OCI-LY1 (cell line): ENCODE data around the gene DENND1A.
"Not testable (repeated sequence)": the region's sequence is repeated elsewhere in the genome, so short reads cannot be mapped to it uniquely, and the experiment has no call there.

Source experiments
- H2AFZ ChIP-seq: fragments of 200-600 bp; sonication (generic), shearing (Covaris generic); 2 replicates; pipeline ENCODE4 v1.6.0; 2014; ENCODE audit warnings: antibody characterized with exemption, mild to moderate bottlenecking, low read length
- H3F3A ChIP-seq: fragments of 200-600 bp; sonication (generic), shearing (Covaris generic); 2 replicates; pipeline ENCODE4 v1.6.0; 2014; ENCODE audit warnings: mild to moderate bottlenecking, antibody characterized with exemption, low read length, moderate library complexity; ENCODE audit not compliant: insufficient read depth
- H3K27ac ChIP-seq: fragments of 200-600 bp; sonication (generic); 2 replicates; pipeline ENCODE4 v1.5.1; 2014; ENCODE audit warnings: low read length, mixed run types, mild to moderate bottlenecking, low read depth; ENCODE audit not compliant: poor library complexity, severe bottlenecking
- H3K27me3 ChIP-seq: fragments of 200-600 bp; sonication (generic); 2 replicates; pipeline ENCODE4 v1.6.0; 2014; ENCODE audit warnings: antibody characterized with exemption, mild to moderate bottlenecking, low read length, moderate library complexity; ENCODE audit not compliant: insufficient read depth
- H3K36me3 ChIP-seq: fragments of 200-600 bp; sonication (generic); 2 replicates; pipeline ENCODE4 v1.6.1; 2014; ENCODE audit warnings: mild to moderate bottlenecking, antibody characterized with exemption, low read length, moderate library complexity, mixed read lengths; ENCODE audit not compliant: insufficient read depth
- H3K4me1 ChIP-seq: fragments of 200-600 bp; sonication (generic); 2 replicates; pipeline ENCODE4 v1.5.1; 2014; ENCODE audit warnings: mild to moderate bottlenecking, low read length, moderate library complexity; ENCODE audit not compliant: insufficient read depth, severe bottlenecking
- H3K4me2 ChIP-seq: fragments of 200-600 bp; sonication (generic), shearing (Covaris generic); 2 replicates; pipeline ENCODE4 v1.6.1; 2014; ENCODE audit warnings: low read length
- H3K4me3 ChIP-seq: fragments of 200-600 bp; sonication (generic); 2 replicates; pipeline ENCODE4 v1.5.1; 2014; ENCODE audit warnings: low read length, low read depth, mild to moderate bottlenecking, mixed read lengths; ENCODE audit not compliant: poor library complexity, severe bottlenecking
- H3K79me2 ChIP-seq: fragments of 200-600 bp; shearing (Covaris generic); 2 replicates; pipeline ENCODE4 v1.6.1; 2016; ENCODE audit warnings: mixed run types, low read length, mixed read lengths; ENCODE audit not compliant: insufficient read depth
- H3K9ac ChIP-seq: fragments of 200-600 bp; sonication (generic), shearing (Covaris generic); 2 replicates; pipeline ENCODE4 v1.6.1; 2014; ENCODE audit warnings: mild to moderate bottlenecking, low read length, mixed read lengths
- H3K9me2 ChIP-seq: fragments of 200-600 bp; sonication (generic), shearing (Covaris generic); 2 replicates; pipeline ENCODE4 v1.6.1; 2014; ENCODE audit warnings: low read depth, mild to moderate bottlenecking, low read length, mixed read lengths
- H3K9me3 ChIP-seq: fragments of 200-600 bp; shearing (Covaris generic); 2 replicates; pipeline ENCODE4 v1.6.1; 2014; ENCODE audit warnings: low read length, mixed read lengths
- H4K20me1 ChIP-seq: fragments of 200-600 bp; sonication (generic), shearing (Covaris generic); 2 replicates; pipeline ENCODE4 v1.6.0; 2016; ENCODE audit warnings: mild to moderate bottlenecking, low read length; ENCODE audit not compliant: insufficient read depth
- EZH2 ChIP-seq: fragments of 200-600 bp; sonication (generic), shearing (Covaris generic); IDR thresholded peaks from 2 replicates; pipeline ENCODE4 v1.8.0; 2017; ENCODE audit warnings: borderline replicate concordance, mixed run types, mild to moderate bottlenecking, antibody characterized with exemption, low read length, moderate library complexity, mixed read lengths
- TF ChIP-seq, protein P1 (sequence below): fragments of 200-600 bp; sonication (generic), shearing (Covaris generic); IDR thresholded peaks from 2 replicates; pipeline ENCODE4 v1.5.1; 2017; ENCODE audit warnings: mild to moderate bottlenecking, antibody characterized with exemption, low read length, moderate library complexity, mixed read lengths

The DENND1A gene

DNA sequence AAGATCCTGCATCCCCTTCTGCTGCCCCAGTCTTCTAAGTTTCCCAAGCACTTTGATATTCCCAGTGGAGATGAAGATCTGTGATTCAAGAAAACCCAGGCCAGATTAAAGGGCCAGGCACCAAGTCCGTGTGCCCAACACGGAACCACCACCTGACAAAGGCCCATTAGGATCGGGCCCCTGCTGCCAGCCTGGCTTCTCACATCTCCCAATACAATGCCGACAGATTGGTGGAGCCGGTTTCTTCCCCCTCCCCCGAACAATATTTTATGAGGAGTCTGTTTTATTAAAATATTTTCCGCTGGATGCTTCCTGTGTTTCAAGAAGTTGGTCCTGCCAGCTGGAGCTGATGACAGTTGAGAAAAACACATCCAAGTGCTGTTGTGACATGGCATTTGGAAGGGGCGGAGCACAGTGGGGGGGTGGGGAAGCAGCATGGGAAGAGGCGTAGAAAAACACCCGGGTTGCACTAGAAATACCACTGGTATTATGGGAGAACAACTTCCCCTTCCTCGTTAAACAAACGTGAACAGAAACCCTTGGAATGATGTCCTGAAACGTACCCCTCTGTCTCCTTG is 528.9 kb downstream of the DENND1A start:
- H3K9me3 ChIP-seq: no peaks in the 10 kb centered on the region

GRCh38 chr9:123399803-123400378 is 530.0 kb downstream of the DENND1A start:
- H3K4me3 ChIP-seq: no peak overlapping the region

More for the DNA sequence above, 528.9 kb downstream of the DENND1A start:
- H4K20me1 ChIP-seq: no peaks in the 10 kb centered on the region
- H3K27ac ChIP-seq: no peak overlapping the region
- H3K79me2 ChIP-seq: no peaks in the 10 kb centered on the region
- H3K4me3 ChIP-seq: no peak overlapping the region
- no peak overlapping the region for H2AFZ ChIP-seq
- no peaks in the 10 kb centered on the region for H3K9me2 ChIP-seq
- H3K36me3 ChIP-seq: no peaks in the 10 kb centered on the region
- no peak overlapping the region for H3K9ac ChIP-seq
- H3K4me1 ChIP-seq: no peaks in the 10 kb centered on the region
- TF ChIP-seq, protein P1, sequence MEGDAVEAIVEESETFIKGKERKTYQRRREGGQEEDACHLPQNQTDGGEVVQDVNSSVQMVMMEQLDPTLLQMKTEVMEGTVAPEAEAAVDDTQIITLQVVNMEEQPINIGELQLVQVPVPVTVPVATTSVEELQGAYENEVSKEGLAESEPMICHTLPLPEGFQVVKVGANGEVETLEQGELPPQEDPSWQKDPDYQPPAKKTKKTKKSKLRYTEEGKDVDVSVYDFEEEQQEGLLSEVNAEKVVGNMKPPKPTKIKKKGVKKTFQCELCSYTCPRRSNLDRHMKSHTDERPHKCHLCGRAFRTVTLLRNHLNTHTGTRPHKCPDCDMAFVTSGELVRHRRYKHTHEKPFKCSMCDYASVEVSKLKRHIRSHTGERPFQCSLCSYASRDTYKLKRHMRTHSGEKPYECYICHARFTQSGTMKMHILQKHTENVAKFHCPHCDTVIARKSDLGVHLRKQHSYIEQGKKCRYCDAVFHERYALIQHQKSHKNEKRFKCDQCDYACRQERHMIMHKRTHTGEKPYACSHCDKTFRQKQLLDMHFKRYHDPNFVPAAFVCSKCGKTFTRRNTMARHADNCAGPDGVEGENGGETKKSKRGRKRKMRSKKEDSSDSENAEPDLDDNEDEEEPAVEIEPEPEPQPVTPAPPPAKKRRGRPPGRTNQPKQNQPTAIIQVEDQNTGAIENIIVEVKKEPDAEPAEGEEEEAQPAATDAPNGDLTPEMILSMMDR: no peak
- no peak for TF ChIP-seq EZH2
- no peak overlapping the region for H3K4me2 ChIP-seq
- H3F3A ChIP-seq: no peaks in the 10 kb centered on the region
- H3K27me3 ChIP-seq: no peaks in the 10 kb centered on the region

DNA sequence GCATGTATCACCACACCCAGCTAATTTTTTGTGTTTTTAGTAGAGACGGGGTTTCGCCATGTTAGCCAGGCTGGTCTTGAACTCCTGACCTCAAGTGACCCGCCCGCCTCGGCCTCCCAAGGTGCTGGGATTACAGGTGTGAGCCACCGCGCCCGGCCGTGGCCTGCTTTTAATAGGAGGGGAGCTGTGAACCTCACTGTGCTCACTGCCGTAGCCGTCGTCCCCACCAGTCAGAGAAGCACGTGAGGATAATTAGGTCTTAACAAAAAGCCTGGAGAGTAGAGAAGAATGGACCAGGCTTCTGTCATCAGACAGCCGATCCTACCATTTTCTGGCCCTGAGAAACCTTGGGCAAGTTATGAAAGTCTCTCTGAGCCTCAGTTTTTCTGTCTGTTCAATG is 531.0 kb downstream of the DENND1A start:
- not testable (repeated sequence) for H3K79me2 ChIP-seq, H3K27me3 ChIP-seq, H3K27ac ChIP-seq, H3K4me2 ChIP-seq, H2AFZ ChIP-seq, H3F3A ChIP-seq, H3K36me3 ChIP-seq, H3K9me3 ChIP-seq, H3K9ac ChIP-seq, H3K9me2 ChIP-seq, H4K20me1 ChIP-seq, H3K4me1 ChIP-seq, H3K4me3 ChIP-seq

More at GRCh38 chr9:123399803-123400378, 530.0 kb downstream of the DENND1A start:
- H3K27ac ChIP-seq: no peak overlapping the region
- no peak overlapping the region for H3K4me2 ChIP-seq
- H3K9me3 ChIP-seq: no peaks in the 10 kb centered on the region
- TF ChIP-seq, protein P1: peak; percentile 75
- TF ChIP-seq EZH2: no peak
- H3K9me2 ChIP-seq: no peaks in the 10 kb centered on the region
- no peak overlapping the region for H2AFZ ChIP-seq
- no peaks in the 10 kb centered on the region for H3K27me3 ChIP-seq
- no peaks in the 10 kb centered on the region for H3K4me1 ChIP-seq
- no peaks in the 10 kb centered on the region for H3K79me2 ChIP-seq
- H3K9ac ChIP-seq: no peak overlapping the region
- H3F3A ChIP-seq: no peaks in the 10 kb centered on the region
- H3K36me3 ChIP-seq: no peaks in the 10 kb centered on the region
- no peaks in the 10 kb centered on the region for H4K20me1 ChIP-seq

DNA sequence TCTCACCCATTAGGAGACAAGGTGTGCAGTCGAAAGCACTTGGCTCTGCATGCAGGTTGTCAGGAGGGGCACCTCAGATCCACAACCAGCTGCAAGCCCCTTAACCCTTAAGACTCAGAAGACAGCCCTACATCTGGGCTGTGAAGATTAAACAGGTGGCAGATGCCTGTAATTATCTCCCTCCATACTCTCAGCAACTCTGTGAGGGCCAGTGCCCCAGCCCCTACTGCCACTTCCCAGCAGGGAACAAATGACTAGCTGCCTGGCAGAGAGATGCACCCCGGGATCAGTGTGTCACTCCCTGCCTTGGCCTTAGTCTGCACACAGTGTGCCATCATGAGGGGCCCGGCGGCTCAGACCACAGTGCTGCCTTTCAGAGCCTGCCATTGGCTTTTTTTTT is 532.0 kb downstream of the DENND1A start:
- no peak overlapping the region for H3K9ac ChIP-seq
- H2AFZ ChIP-seq: no peak overlapping the region
- H3K9me2 ChIP-seq: no peaks in the 10 kb centered on the region
- TF ChIP-seq EZH2: no peak
- TF ChIP-seq, protein P1: no peak
- H3K4me1 ChIP-seq: no peaks in the 10 kb centered on the region
- H3K9me3 ChIP-seq: 0 out of 2 replicates have a peak, but pooled peaks cover 3% of the 10 kb centered on the region
- no peak overlapping the region for H3K4me2 ChIP-seq
- no peaks in the 10 kb centered on the region for H3F3A ChIP-seq
- no peaks in the 10 kb centered on the region for H3K79me2 ChIP-seq
- no peaks in the 10 kb centered on the region; the same call in 1 of the 2 replicates for H3K27me3 ChIP-seq
- no peaks in the 10 kb centered on the region for H4K20me1 ChIP-seq
- H3K4me3 ChIP-seq: no peak overlapping the region
- H3K36me3 ChIP-seq: no peaks in the 10 kb centered on the region
- no peak overlapping the region for H3K27ac ChIP-seq
